Spleen (tissue), 7 donors: ENCODE measurements around the gene RAPSN.

Experiments used
- CTCF ChIP-seq, 11 experiments: fragments of 200-600 bp in 7 of 11; fragments of 450-650 bp in 4 of 11; sonication (generic) in 4 of 11; IDR thresholded peaks in 8 of 11; conservative IDR thresholded peaks in 3 of 11; 1 replicate in 7 of 11; 2 replicates in 4 of 11; pipeline versions ENCODE4 v1.4.0 to v1.8.0; 2016 to 2021; ENCODE audit warnings: antibody characterized with exemption in 11 of 11, inconsistent platforms in 4 of 11, mild to moderate bottlenecking in 1 of 11
- POLR2A ChIP-seq, 3 donors: fragments of 450-650 bp; IDR thresholded peaks; one replicate each; pipeline ENCODE4 v1.5.1; 2017; ENCODE audit warnings: antibody characterized with exemption in 3 of 3, mild to moderate bottlenecking in 1 of 3
- donor health status: DM: no; HTN: no; CAD: no; lungs with moderate emphysema.
- donor health status: DM: no; HTN: no; CAD: no.
- donor health status: DM: no; HTN: no; CAD: no.

- no peak for TF ChIP-seq CTCF (IDR thresholded peaks at IDR 0.05 in 8 of 11, conservative IDR thresholded peaks at IDR 0.05 in 3 of 11)
- TF ChIP-seq POLR2A (IDR thresholded peaks at IDR 0.05) = no peak
Observed at GRCh38 chr11:47410370-47411264, 38.3 kb downstream of the RAPSN start.
